Fibroblast of the conjunctiva (primary cell): ENCODE results near the gene INAVA.

Experiments used
- DNase-seq: peaks from one replicate; pipeline ENCODE4 v3.0.0-alpha.2; 2010; ENCODE audit warnings: low read depth

The INAVA gene

GRCh38 chr1:200894712-200895442 lies at the start of gene INAVA:
TSS of gene INAVA (plus strand) at chr1:200894900. CDS start at chr1:200898401, 3,501 bp downstream.
- no peak for DNase-seq

DNA sequence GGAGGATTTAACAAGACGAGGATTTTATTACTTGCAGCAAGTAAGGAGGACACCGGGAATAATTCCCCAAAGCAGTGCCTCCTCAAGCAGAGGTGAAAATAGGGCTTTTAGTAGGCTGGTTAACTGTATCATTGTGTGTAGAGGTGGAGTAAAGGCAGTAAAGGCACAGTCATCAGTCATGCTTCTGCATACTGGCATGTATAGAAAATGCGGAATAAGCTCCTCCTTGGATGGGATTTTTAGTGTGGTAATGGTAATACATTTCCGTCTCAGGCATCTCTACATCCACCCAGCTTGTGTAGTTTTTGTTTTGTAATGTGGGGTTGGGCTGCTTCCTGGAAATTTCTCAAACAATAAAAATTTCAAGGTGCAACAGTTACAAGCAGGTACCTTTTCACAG lies 49.3 kb upstream of the INAVA start:
- no peak for DNase-seq

- no peak for DNase-seq
Observed at GRCh38 chr1:200846398-200846797, 48.3 kb upstream of the INAVA start.

GRCh38 chr1:200849430-200849829 lies 45.3 kb upstream of the INAVA start:
- no peak for DNase-seq

GRCh38 chr1:200850554-200850953 lies 44.1 kb upstream of the INAVA start:
- DNase-seq = no peak

DNA sequence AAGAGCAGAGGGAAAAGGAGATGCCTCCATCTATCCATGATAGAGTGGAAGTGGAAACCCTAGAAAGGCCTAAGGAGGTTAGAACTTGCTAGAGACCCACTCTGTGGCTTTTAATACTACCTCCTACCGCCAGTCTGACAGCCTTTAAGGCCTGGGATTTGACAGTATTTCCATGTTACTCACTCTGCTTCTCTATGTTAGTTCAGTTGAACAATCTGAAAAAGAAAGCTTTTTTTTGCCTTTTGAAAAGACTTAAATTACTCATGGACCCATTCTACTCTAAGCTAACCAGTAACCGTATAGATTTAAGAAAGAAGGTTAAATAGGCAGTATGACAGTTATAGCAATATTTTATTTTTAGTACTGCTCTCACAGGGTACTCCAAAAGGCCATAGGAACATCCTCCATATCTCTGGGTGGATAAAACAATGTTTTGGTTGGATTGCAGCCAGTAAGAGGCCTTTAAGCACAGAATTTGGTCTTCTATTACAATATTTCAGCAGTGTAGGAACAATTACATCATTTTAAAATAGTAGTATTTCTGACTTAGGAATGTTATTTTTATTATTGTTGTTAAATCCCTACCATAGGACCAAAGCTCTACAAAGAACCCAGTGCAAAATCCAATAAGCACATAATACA lies 37.9 kb upstream of the INAVA start:
- peak; percentile 81 for DNase-seq

- DNase-seq = no peak
Observed at GRCh38 chr1:200857804-200858203, 36.9 kb upstream of the INAVA start.

- no peak for DNase-seq
Observed at GRCh38 chr1:200861937-200862647, 32.6 kb upstream of the INAVA start.

DNA sequence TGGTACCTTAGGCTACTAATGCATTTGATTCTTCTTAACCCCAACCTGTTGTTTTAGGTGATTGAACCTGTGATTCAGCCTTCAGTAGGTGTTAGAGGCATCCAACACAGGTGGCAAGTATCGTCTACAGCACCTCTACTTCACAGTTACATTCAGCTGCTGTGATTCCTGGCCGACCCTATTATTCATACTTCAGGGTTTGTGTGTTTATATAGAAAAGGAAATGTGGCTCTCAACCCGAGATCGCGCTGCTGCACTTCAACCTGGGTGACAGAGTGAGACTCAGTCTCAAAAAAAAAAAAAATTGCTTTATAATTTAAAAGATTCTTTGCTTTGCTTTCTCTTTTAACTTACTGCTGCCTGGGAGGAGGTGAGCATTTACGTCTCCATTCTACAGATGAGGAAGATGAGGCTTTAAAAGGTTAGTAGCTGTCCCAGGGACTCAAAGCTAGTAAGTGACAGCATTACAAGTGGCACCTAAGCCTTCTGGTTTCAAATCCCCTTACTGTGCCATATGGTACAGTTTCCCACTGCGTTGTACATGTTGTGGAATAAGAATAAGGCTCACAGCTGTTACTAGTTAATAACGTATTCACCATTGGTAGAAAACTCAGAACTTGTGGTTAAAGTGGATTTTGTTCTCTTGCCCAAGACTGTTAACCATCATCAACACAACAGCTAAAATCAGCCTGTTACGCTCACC lies 31.8 kb upstream of the INAVA start:
- DNase-seq = no peak

- no peak for DNase-seq
Observed at GRCh38 chr1:200866116-200866515, 28.6 kb upstream of the INAVA start.

GRCh38 chr1:200866521-200866920 lies 28.2 kb upstream of the INAVA start:
- no peak for DNase-seq

- DNase-seq = no peak
Observed at GRCh38 chr1:200867018-200867811, 27.5 kb upstream of the INAVA start.

DNA sequence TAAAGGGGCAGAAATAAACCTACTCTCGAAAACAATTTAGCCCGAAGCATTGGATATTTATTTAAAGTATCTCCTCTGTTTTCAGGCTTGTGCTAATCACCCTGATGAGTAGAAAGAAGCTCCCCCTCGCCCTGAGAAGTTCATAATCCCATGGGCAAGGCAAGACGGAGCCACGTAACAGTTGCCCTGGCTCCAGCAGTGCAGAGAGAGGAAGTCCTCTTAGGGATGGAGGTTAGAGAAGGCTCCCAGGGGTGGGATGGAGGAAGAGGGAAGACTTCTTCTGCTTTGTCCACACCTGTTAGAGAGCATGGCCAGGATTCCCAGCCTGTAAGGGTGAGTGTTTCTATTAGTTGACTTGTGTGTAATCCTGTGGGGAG lies 25.3 kb upstream of the INAVA start:
- DNase-seq = no peak

GRCh38 chr1:200869753-200870391 lies 24.8 kb upstream of the INAVA start:
- DNase-seq = no peak

DNA sequence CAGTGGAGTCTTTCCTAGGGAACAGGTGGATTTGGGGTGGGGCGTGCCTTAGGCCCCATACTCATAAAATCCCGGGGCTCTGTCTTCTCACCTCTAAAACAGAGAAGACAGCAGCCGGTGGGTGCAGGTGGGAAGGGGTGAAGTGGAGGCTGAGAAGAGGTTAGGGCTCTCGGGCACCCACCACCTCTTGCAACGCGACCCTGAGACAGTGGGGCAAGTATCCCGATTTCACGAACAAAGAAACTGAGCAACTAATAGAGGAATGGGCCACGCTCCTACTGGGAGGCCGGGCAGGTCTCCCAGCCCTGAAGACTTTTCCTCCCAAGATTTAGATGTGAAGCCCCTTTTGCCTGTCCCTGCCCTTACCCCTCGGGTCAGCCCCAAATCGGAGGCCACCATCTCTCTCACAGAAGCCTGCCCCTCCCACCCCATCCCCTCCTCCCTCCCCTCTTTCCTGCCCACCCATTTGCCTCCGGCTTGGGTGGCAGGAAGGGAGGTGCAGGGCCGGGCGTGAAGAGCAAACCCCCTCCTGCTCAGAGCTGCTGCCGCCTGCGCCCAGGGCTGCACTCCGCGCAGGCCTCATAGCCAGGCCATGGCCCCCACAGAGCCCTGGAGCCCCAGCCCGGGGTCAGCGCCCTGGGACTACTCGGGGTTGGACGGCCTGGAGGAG lies 22.1 kb upstream of the INAVA start, which contains the start of gene GPR25:
TSS of gene GPR25 (plus strand) at position 536 of the 670 bp plus-strand sequence. CDS start at position 593, 57 bp downstream.
- DNase-seq = no peak

GRCh38 chr1:200873116-200873670 lies 21.5 kb upstream of the INAVA start:
- DNase-seq = no peak

- DNase-seq = no peak
Observed at GRCh38 chr1:200873671-200874397, 20.9 kb upstream of the INAVA start.

DNA sequence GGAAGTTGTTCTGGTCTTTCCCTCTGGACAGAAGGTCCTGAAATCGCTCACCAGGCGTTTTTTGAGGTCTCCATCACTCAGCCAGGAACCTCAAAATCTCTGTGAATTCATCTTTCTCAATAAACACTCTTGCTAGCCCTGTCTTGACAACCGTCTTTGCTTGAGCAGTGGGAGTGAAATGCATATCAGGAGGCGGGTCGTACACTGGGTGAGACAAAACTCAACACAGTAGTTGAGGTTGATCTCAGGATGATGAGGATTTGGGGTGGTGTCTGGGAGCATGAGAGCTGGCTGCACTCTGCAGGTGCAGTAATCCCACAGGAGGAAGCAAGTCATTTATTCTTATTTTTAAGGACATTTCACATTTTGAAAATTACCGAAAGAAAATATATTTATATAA lies 20.0 kb upstream of the INAVA start:
- DNase-seq = no peak

DNA sequence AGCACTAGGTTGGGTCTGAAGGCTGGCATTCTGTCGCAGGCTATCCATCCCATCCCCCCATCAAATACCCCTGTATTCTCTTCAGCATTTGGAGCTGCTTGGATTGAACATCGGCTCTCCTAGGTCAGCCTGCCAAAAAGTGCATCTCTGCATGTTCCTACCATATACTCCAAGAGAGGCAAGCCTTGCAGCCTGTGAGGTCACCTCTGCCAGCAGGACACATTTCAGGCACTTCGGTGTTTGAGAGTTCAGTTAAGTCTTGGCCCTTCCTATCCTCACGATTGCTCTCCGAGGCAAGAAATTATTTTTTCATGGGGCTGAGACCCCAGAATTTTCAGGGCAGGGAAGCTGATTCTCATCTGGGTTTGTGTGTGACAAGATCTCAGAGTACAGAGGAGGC lies 19.3 kb upstream of the INAVA start:
- no peak for DNase-seq

DNA sequence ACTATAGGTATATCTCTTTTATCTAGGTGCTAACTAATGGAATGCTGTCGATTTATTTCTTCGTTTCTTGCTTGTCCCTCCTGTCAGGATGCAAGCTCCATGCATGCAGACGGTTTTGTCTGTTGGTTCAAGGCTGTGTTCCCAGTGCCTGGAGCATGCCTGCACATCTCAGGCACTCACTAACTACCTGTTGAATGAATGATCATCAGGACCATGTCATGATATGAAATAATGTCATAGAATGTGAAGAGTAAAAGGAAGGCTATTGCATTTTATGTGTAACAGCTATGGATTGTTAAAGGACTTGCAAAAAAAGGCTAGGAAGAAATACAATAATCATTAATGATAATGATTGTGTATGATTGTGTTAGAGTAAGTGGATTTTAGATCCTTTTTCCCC lies 17.7 kb upstream of the INAVA start:
- no peak for DNase-seq
